CD4-positive, alpha-beta T cell (primary cell): ENCODE results near the gene PTPRT. TPM values are rescaled to one million over a fixed set of nuclear protein-coding genes. Genes with fewer than 3 reads are reported as not detected.

Experiments
- ATAC-seq: fragments of 200-7000 bp; cut with Tn5 transposase; one replicate; pipeline ENCODE4 v1.10.0; 2022; ENCODE audit warnings: mild to moderate bottlenecking; ENCODE audit not compliant: poor library complexity
- CTCF ChIA-PET: fragments of 350-600 bp; sonication (Branson Sonifier 250); formaldehyde crosslinking; loops from one replicate; lab custom pipeline; 2021; ENCODE audit warnings: antibody characterized with exemption, inconsistent platforms; lab: Charles Lee
- POLR2A ChIA-PET: fragments of 350-600 bp; sonication (Branson Sonifier 250); formaldehyde crosslinking; loops from one replicate; lab custom pipeline; 2021; ENCODE audit warnings: antibody characterized with exemption, inconsistent platforms; lab: Charles Lee
- DNase-seq, 14 experiments: peaks; one replicate each; pipeline ENCODE4 v3.0.0-alpha.2; 2013 to 2020; ENCODE audit warnings: mixed read lengths in 2 of 14
- H3K27ac ChIP-seq, 2 donors: one replicate each; pipeline versions ENCODE4 v1.5.1 to v1.7.0; 2013; ENCODE audit warnings: low read length in 2 of 2, low read depth in 1 of 2, mild to moderate bottlenecking in 1 of 2
- H3K27me3 ChIP-seq, 2 experiments: 1 replicate in 1 of 2; 2 replicates in 1 of 2; pipeline versions ENCODE4 v1.6.1 to v1.7.0; 2013; ENCODE audit warnings: low read length in 2 of 2, control low read depth in 1 of 2, mild to moderate bottlenecking in 1 of 2, moderate library complexity in 1 of 2; ENCODE audit not compliant: insufficient read depth in 2 of 2, control insufficient read depth in 1 of 2
- H3K36me3 ChIP-seq: one replicate; pipeline ENCODE4 v1.6.1; 2013; ENCODE audit warnings: low read length, control low read depth; ENCODE audit not compliant: insufficient read depth
- H3K4me1 ChIP-seq: one replicate; pipeline ENCODE4 v1.6.1; 2013; ENCODE audit warnings: low read length, control low read depth; ENCODE audit not compliant: insufficient read depth
- H3K4me3 ChIP-seq: one replicate; pipeline ENCODE4 v1.5.1; 2013; ENCODE audit warnings: mild to moderate bottlenecking, low read length, moderate library complexity
- H3K9me3 ChIP-seq, 2 experiments: 1 replicate in 1 of 2; 2 replicates in 1 of 2; pipeline versions ENCODE4 v1.6.1 to v1.7.0; 2013; ENCODE audit warnings: low read length in 2 of 2, mild to moderate bottlenecking in 2 of 2, control low read depth in 1 of 2, moderate library complexity in 1 of 2; ENCODE audit not compliant: control insufficient read depth in 1 of 2, insufficient read depth in 1 of 2
- H3K27ac Mint-ChIP-seq: one replicate; pipeline ENCODE4 v1.8.0; 2020; ENCODE audit warnings: mixed read lengths
- H3K27me3 Mint-ChIP-seq: one replicate; pipeline ENCODE4 v1.8.0; 2021; ENCODE audit warnings: mixed read lengths
- H3K36me3 Mint-ChIP-seq: one replicate; pipeline ENCODE4 v1.8.0; 2021; ENCODE audit warnings: low read depth, mixed read lengths
- H3K4me1 Mint-ChIP-seq: one replicate; pipeline ENCODE4 v1.8.0; 2021; ENCODE audit warnings: low read depth, mixed read lengths
- H3K4me3 Mint-ChIP-seq: one replicate; pipeline ENCODE4 v1.8.0; 2020; ENCODE audit warnings: mild to moderate bottlenecking, mixed read lengths
- H3K9me3 Mint-ChIP-seq: one replicate; pipeline ENCODE4 v1.8.0; 2020; ENCODE audit warnings: mixed read lengths
- CTCF ChIP-seq: fragments of 200-600 bp; IDR thresholded peaks from one replicate; pipeline ENCODE4 v1.8.0; 2022; ENCODE audit warnings: antibody characterized with exemption, mild to moderate bottlenecking
- intact Hi-C, 2 experiments: fragments of 100-400 bp; cut with DNase I in 1 of 2; cut with micrococcal nuclease in 1 of 2; formaldehyde crosslinking; loops; one replicate each; pipeline versions ENCODE4 v1.15.1 to v1.9.0; 2023 to 2025; cut with DNase I, micrococcal nuclease
- total RNA-seq, 174 experiments: library from RNA in 2 of 174; stranded (reverse) in 2 of 174; gene quantifications; one replicate each; pipeline ENCODE4 v1.2.3 and lab custom pipeline; 2021 to 2026

The PTPRT gene
- total RNA-seq, 2 experiments from 2014 or later, result not detected

GRCh38 chr20:43183536-43184070 lies 6.1 kb downstream of the PTPRT start:
- Histone ChIP-seq H3K27me3 (peaks cover 12% of the 10 kb centered on the region in 2 experiments), H3K27ac (no peak overlapping the region), H3K9me3 (no peaks in the 10 kb centered on the region), H3K4me1 (peaks cover 8% of the 10 kb centered on the region), H3K36me3 (no peaks in the 10 kb centered on the region), H3K4me3 (no peak overlapping the region)
- H3K9me3 Mint-ChIP-seq, result no peaks in the 10 kb centered on the region
- CTCF ChIA-PET, result no interaction called here
- TF ChIP-seq CTCF, result no peak
- H3K27me3 Mint-ChIP-seq, result peaks cover 38% of the 10 kb centered on the region
- no peak for DNase-seq
- H3K36me3 Mint-ChIP-seq, result no peaks in the 10 kb centered on the region
- H3K4me3 Mint-ChIP-seq, result no peak overlapping the region
- ATAC-seq, result no peak
- intact Hi-C loops, result loop anchor here in 1 of 2 experiments (10.0 kb wide), 1 partner anchor 1489 kb away; no protein-coding TSS in a partner anchor
- POLR2A ChIA-PET, result no interaction called here
- no peak overlapping the region for H3K27ac Mint-ChIP-seq
- H3K4me1 Mint-ChIP-seq, result peaks cover 11% of the 10 kb centered on the region

- H3K4me1 ChIP-seq, result no peaks in the 10 kb centered on the region
- Mint-ChIP-seq H3K4me3 (no peak overlapping the region), H3K4me1 (no peaks in the 10 kb centered on the region), H3K27ac (no peak overlapping the region), H3K9me3 (peaks cover 2% of the 10 kb centered on the region), H3K36me3 (no peaks in the 10 kb centered on the region), H3K27me3 (peaks cover 4% of the 10 kb centered on the region)
- no peak for ATAC-seq
- ChIA-PET CTCF (no interaction called here), POLR2A (no interaction called here)
- no peaks in the 10 kb centered on the region for H3K36me3 ChIP-seq
- no peaks in the 10 kb centered on the region for H3K9me3 ChIP-seq
- intact Hi-C loops, result no loop called here
- no peak for DNase-seq
- no peaks in the 10 kb centered on the region for H3K27me3 ChIP-seq
- no peak overlapping the region for H3K4me3 ChIP-seq
- no peak for TF ChIP-seq CTCF
- no peak overlapping the region for H3K27ac ChIP-seq
Measured at GRCh38 chr20:43178080-43178479, 11.6 kb downstream of the PTPRT start.

- DNase-seq (no peak), ATAC-seq (no peak)
- H3K4me1 Mint-ChIP-seq, result no peaks in the 10 kb centered on the region
- peaks cover 12% of the 10 kb centered on the region for H3K27me3 Mint-ChIP-seq
- no peaks in the 10 kb centered on the region for H3K36me3 Mint-ChIP-seq
- intact Hi-C loops, result no loop called here
- H3K27me3 ChIP-seq, result no peaks in the 10 kb centered on the region
- no peak overlapping the region for H3K27ac ChIP-seq
- no peak overlapping the region for H3K4me3 Mint-ChIP-seq
- H3K4me1 ChIP-seq, result no peaks in the 10 kb centered on the region
- TF ChIP-seq CTCF, result no peak
- no peak overlapping the region for H3K4me3 ChIP-seq
- ChIA-PET CTCF (no interaction called here), POLR2A (no interaction called here)
- H3K27ac Mint-ChIP-seq, result no peak overlapping the region
- no peaks in the 10 kb centered on the region for H3K36me3 ChIP-seq
- peaks cover 2% of the 10 kb centered on the region for H3K9me3 Mint-ChIP-seq
- H3K9me3 ChIP-seq, result no peaks in the 10 kb centered on the region
Measured at GRCh38 chr20:43176726-43177125, 13.0 kb downstream of the PTPRT start.
